ENCODE data around the gene SCTR. TPM values are rescaled to one million over a fixed set of nuclear protein-coding genes. Genes with fewer than 3 reads are reported as not detected.

Gene SCTR
- polyA plus RNA-seq, 4 donors = 6.1 to 20.2 (median 9.7) TPM

- DNase-seq (ENCODE audit: low read depth in 4 of 4, low spot score in 2 of 4) = no peak
Measured at GRCh38 chr2:119525614-119526013, 1.3 kb upstream of the SCTR start.

- DNase-seq (ENCODE audit: low read depth in 4 of 4, low spot score in 2 of 4) = no peak
Measured at GRCh38 chr2:119523383-119523951, 816 bp downstream of the SCTR start.

GRCh38 chr2:119522671-119523070, 1.6 kb downstream of the SCTR start:
- DNase-seq (ENCODE audit: low read depth in 4 of 4, low spot score in 2 of 4) = no peak

- DNase-seq (ENCODE audit: low read depth in 4 of 4, low spot score in 2 of 4) = no peak
Measured at GRCh38 chr2:119521433-119522050, 2.7 kb downstream of the SCTR start.

- DNase-seq (ENCODE audit: low read depth in 4 of 4, low spot score in 2 of 4) = no peak
Measured at GRCh38 chr2:119520696-119521432, 3.4 kb downstream of the SCTR start.

GRCh38 chr2:119519057-119519408, 5.2 kb downstream of the SCTR start:
- no peak for DNase-seq (ENCODE audit: low read depth in 4 of 4, low spot score in 2 of 4)

GRCh38 chr2:119518401-119519056, 5.8 kb downstream of the SCTR start:
- no peak for DNase-seq (ENCODE audit: low read depth in 4 of 4, low spot score in 2 of 4)

GRCh38 chr2:119517433-119517832, 6.8 kb downstream of the SCTR start:
- no peak for DNase-seq (ENCODE audit: low read depth in 4 of 4, low spot score in 2 of 4)

- DNase-seq (ENCODE audit: low read depth in 4 of 4, low spot score in 2 of 4) = no peak
Measured at GRCh38 chr2:119516121-119516520, 8.2 kb downstream of the SCTR start.

- no peak for DNase-seq (ENCODE audit: low read depth in 4 of 4, low spot score in 2 of 4)
Measured at GRCh38 chr2:119513832-119514231, 10.5 kb downstream of the SCTR start.

GRCh38 chr2:119512946-119513345, 11.3 kb downstream of the SCTR start:
- DNase-seq (ENCODE audit: low read depth in 4 of 4, low spot score in 2 of 4) = no peak

GRCh38 chr2:119511989-119512388, 12.3 kb downstream of the SCTR start:
- no peak for DNase-seq (ENCODE audit: low read depth in 4 of 4, low spot score in 2 of 4)

- DNase-seq (ENCODE audit: low read depth in 4 of 4, low spot score in 2 of 4) = no peak
Measured at GRCh38 chr2:119508756-119509155, 15.5 kb downstream of the SCTR start.

- no peak for DNase-seq (ENCODE audit: low read depth in 4 of 4, low spot score in 2 of 4)
Measured at GRCh38 chr2:119496682-119497081, 27.6 kb downstream of the SCTR start.

GRCh38 chr2:119495948-119496347, 28.3 kb downstream of the SCTR start:
- no peak for DNase-seq (ENCODE audit: low read depth in 4 of 4, low spot score in 2 of 4)

- DNase-seq (ENCODE audit: low read depth in 4 of 4, low spot score in 2 of 4) = no peak
Measured at GRCh38 chr2:119494163-119494790, 30.0 kb downstream of the SCTR start.

- DNase-seq (ENCODE audit: low read depth in 4 of 4, low spot score in 2 of 4) = peak in 1 of 4 donors; percentile 51
Measured at GRCh38 chr2:119491776-119492525, 32.3 kb downstream of the SCTR start.

GRCh38 chr2:119490653-119491195, 33.6 kb downstream of the SCTR start:
- DNase-seq (ENCODE audit: low read depth in 4 of 4, low spot score in 2 of 4) = no peak

- DNase-seq (ENCODE audit: low read depth in 4 of 4, low spot score in 2 of 4) = no peak
Measured at GRCh38 chr2:119490106-119490505, 34.2 kb downstream of the SCTR start.
